Astrocyte of the cerebellum (primary cell): ENCODE results near the gene P2RY8.

Experiments used
- DNase-seq: peaks from one replicate; pipeline ENCODE4 v3.0.0-alpha.2; 2011; ENCODE audit warnings: low read depth
- H3K4me3 ChIP-seq: 2 replicates; pipeline ENCODE4 v1.5.1; 2011; ENCODE audit warnings: mild to moderate bottlenecking, low read depth, low read length, moderate library complexity
- CTCF ChIP-seq: IDR thresholded peaks from 2 replicates; pipeline ENCODE4 v1.5.1; 2012; ENCODE audit warnings: low read length, low read depth, moderate library complexity, mild to moderate bottlenecking; ENCODE audit errors: missing control alignments
- in situ Hi-C: cut with HindIII; loops from 2 replicates; pipeline ENCODE4 v1.10.0; 2017; ENCODE audit warnings: low sequenced_read_pairs

Gene P2RY8

GRCh38 chrX:1466232-1466661, 70.7 kb downstream of the P2RY8 start:
- H3K4me3 ChIP-seq: no peak overlapping the region
- no peak for DNase-seq
- in situ Hi-C loops: no loop called here
- TF ChIP-seq CTCF: no peak

GRCh38 chrX:1465286-1466231, 71.4 kb downstream of the P2RY8 start:
- in situ Hi-C loops: no loop called here
- H3K4me3 ChIP-seq: no peak overlapping the region
- no peak for TF ChIP-seq CTCF
- DNase-seq: no peak

GRCh38 chrX:1464971-1465285, 72.1 kb downstream of the P2RY8 start:
- TF ChIP-seq CTCF: no peak
- in situ Hi-C loops: no loop called here
- no peak for DNase-seq
- H3K4me3 ChIP-seq: no peak overlapping the region

DNA sequence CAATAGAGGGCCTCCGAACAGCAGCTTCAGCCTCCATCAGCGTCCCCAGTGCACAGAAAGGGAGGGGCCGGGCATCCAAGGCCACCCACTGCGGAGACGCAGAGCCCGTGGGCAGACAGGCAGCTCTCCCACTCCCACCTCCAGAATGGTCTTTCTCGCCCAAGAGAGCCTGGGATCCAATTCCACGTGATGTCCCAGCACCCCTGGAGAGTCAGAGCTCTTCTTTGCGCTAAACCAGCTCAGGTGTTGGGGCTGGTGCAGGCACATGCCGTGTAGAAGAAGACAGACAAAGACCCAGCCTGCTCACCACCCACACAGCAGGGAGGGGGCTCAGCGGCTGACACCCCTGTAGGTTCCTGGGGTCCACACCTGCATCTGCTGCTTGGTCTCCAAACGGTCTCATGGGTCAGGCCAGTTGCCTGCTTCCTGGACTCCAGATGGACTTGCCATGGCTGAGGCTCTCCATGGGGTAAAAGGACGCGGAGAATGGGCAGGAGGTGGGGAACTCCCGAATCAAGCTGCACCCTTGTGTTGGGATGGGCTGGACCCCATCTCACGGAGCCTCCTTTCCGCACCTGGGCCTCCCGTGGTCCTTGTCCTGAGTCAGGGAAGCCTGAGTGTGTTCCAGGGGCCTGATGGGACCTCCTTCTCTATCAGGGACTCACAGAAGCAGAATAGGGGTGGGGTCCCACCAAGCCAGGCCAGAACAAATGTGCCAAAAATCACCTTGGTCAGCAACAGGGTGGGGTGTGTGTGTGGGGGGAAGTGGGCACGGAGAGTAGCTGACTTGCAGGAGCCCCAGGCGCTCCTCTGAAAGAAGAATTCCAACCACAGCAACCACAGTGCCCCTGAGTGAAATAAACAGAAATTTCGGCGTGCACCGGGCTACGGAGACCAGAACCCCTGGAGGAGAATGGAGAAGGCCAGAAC, 72.7 kb downstream of the P2RY8 start:
- H3K4me3 ChIP-seq: no peak overlapping the region
- TF ChIP-seq CTCF: no peak
- DNase-seq: no peak
- in situ Hi-C loops: no loop called here

DNA sequence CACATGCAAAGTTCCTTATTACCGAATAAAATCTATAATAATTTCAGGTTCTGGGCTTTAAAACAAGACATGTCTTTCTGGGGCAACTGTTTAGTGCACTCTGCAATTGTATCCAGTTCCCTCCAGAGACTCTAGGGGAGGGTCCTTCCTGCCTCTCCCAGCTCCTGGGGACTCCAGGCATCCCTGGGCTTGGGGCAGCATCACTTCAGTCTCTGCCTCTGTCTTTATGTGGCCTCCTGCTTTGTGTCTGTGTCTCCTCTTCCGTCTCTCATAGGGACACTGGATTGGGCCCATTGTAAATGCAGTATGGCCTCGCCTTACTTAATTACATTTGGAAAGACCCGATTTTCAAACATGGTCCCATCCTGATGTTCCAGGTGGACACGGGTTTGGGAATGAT, 73.4 kb downstream of the P2RY8 start:
- no peak overlapping the region for H3K4me3 ChIP-seq
- in situ Hi-C loops: no loop called here
- DNase-seq: no peak
- TF ChIP-seq CTCF: no peak

DNA sequence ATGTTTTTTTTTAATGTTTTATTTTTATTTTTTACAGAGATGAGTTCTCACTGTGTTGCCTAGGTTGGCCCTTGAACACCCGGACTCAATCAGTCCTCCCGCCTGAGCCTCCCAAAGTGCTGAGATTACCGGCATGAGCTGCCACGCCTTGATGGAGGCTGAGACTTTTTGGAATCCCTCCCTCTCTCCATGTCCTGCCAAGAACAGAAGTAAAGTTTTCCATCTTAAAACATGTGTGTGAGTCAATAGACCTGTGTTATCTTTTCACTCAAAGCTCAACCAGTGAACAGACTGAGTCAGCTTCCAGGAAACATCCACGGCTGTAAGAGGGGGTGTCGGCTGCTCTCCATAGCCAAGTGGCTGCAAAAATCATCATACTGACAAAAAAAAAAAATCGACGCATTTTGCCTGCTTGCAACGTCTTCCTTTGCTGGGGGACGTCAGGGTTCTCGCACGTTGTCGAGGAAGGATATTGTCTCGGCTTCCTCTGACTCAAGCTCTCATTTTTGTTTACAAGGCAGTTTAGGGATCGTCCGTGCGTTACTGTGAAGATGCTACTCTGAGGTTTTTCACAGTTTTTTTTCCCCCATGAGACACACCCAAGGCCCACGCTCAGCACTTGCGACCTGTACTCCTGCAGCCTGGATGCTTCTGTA, 74.3 kb downstream of the P2RY8 start:
- no peak for TF ChIP-seq CTCF
- no peak overlapping the region for H3K4me3 ChIP-seq
- DNase-seq: no peak
- in situ Hi-C loops: no loop called here
